ENCODE results near the gene DSTYK. TPM values are rescaled to one million over a fixed set of nuclear protein-coding genes. Genes with fewer than 3 reads are reported as not detected.
A peak's percentile ranks its signal among the peaks of the same experiment; 100 is the strongest.

DSTYK gene
- total and polyA plus RNA-seq, 2 experiments from 2014 or later, result 6.1 to 10.7 TPM

DNA sequence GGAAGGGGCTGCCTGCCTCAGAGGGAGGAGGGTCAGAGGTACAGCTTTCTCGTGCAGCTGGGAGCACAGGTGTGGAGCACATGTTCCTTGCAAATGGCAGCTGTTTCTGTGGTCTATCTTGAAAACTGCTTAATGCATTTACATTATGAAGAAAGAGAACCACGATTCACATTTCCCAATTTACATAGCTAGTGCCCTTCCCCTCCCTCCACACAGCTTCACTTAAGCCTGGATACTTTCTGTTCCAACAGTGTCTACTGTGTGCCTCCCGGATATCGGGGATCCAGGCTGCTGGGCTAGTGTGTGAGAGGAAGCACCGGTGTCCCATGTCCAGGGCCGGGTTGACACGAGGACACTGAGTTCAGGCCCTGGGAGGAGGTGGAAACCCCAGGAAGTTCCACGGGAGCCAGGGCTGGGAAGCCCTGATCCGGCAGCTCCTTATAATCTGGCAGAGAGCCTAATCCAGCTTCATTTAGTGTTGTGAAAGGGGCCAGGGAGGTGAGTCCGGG is 47.9 kb upstream of the DSTYK start:
- H3K4me3 ChIP-seq, result no peak overlapping the region
- H3K4me1 ChIP-seq (ENCODE audit: insufficient read depth), result peaks cover 16% of the 10 kb centered on the region
- Mint-ChIP-seq H3K4me3 (no peak overlapping the region), H3K27me3 (ENCODE audit: insufficient read depth, low read depth, poor library complexity) (peaks cover 8% of the 10 kb centered on the region), H3K27ac (0 out of 2 replicates have a peak overlapping the region, but pooled peaks have one; percentile 47), H3K36me3 (ENCODE audit: low read depth) (no peaks in the 10 kb centered on the region), H3K4me1 (peaks cover 36% of the 10 kb centered on the region), H3K9me3 (no peaks in the 10 kb centered on the region)
- ATAC-seq (no peak), DNase-seq (ENCODE audit: low spot score) (no peak)
- H2AFZ ChIP-seq, result no peak overlapping the region
- H3F3A ChIP-seq (replicated peaks; ENCODE audit: low read depth), result no peaks in the 10 kb centered on the region
- H3K9me2 ChIP-seq (ENCODE audit: insufficient read depth), result no peaks in the 10 kb centered on the region
- H3K27ac ChIP-seq (ENCODE audit: low read depth), result no peak overlapping the region
- H3K36me3 ChIP-seq (ENCODE audit: insufficient read depth), result no peaks in the 10 kb centered on the region
- no peak for TF ChIP-seq ZNF114 (CRISPR knock-in tag; IDR thresholded peaks at IDR 0.05)
- no peaks in the 10 kb centered on the region for H3K79me2 ChIP-seq (replicated peaks; ENCODE audit: insufficient read depth)
- H3K4me2 ChIP-seq, result no peak overlapping the region
- H4K20me1 ChIP-seq (replicated peaks; ENCODE audit: insufficient read depth), result no peaks in the 10 kb centered on the region
- no peaks in the 10 kb centered on the region for H3K27me3 ChIP-seq (ENCODE audit: insufficient read depth)

DNA sequence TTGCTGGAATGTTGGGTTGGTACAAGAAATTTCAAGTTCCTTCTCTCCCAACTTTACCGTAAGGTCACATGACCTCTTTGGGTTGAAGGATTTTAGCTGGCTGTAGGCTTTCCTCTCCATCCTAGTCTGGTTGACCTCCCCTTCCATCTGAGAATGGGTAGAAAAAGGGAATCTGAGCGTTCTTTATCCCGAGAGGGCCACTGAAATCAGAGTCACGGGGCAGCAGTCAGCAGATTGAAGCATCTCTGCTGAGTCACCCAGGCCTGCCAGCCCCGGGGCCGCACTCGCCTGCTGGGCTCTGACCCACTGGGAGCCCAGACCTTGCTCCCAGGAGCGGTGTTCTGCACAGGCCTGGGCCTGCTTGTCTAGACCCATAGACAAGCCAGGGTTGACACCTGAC is 47.2 kb upstream of the DSTYK start:
- Histone ChIP-seq H3F3A (replicated peaks; ENCODE audit: low read depth) (no peaks in the 10 kb centered on the region), H3K4me2 (no peak overlapping the region), H3K79me2 (replicated peaks; ENCODE audit: insufficient read depth) (no peaks in the 10 kb centered on the region), H3K27ac (ENCODE audit: low read depth) (no peak overlapping the region), H3K4me3 (no peak overlapping the region), H4K20me1 (replicated peaks; ENCODE audit: insufficient read depth) (no peaks in the 10 kb centered on the region), H3K9me2 (ENCODE audit: insufficient read depth) (no peaks in the 10 kb centered on the region), H3K36me3 (ENCODE audit: insufficient read depth) (no peaks in the 10 kb centered on the region), H3K4me1 (ENCODE audit: insufficient read depth) (peaks cover 16% of the 10 kb centered on the region), H2AFZ (no peak overlapping the region), H3K27me3 (ENCODE audit: insufficient read depth) (no peaks in the 10 kb centered on the region)
- Mint-ChIP-seq H3K27ac (peak overlapping the region; percentile 91; the same call in 1 of the 2 replicates), H3K4me3 (no peak overlapping the region), H3K27me3 (ENCODE audit: insufficient read depth, low read depth, poor library complexity) (peaks cover 8% of the 10 kb centered on the region), H3K4me1 (peaks cover 36% of the 10 kb centered on the region), H3K36me3 (ENCODE audit: low read depth) (no peaks in the 10 kb centered on the region), H3K9me3 (no peaks in the 10 kb centered on the region)
- ATAC-seq (peak; percentile 11; the same call in 2 of the 3 replicates), DNase-seq (ENCODE audit: low spot score) (no peak)
- TF ChIP-seq, protein P1, sequence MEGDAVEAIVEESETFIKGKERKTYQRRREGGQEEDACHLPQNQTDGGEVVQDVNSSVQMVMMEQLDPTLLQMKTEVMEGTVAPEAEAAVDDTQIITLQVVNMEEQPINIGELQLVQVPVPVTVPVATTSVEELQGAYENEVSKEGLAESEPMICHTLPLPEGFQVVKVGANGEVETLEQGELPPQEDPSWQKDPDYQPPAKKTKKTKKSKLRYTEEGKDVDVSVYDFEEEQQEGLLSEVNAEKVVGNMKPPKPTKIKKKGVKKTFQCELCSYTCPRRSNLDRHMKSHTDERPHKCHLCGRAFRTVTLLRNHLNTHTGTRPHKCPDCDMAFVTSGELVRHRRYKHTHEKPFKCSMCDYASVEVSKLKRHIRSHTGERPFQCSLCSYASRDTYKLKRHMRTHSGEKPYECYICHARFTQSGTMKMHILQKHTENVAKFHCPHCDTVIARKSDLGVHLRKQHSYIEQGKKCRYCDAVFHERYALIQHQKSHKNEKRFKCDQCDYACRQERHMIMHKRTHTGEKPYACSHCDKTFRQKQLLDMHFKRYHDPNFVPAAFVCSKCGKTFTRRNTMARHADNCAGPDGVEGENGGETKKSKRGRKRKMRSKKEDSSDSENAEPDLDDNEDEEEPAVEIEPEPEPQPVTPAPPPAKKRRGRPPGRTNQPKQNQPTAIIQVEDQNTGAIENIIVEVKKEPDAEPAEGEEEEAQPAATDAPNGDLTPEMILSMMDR (conservative IDR thresholded peaks at IDR 0.05; ENCODE audit: low read depth in 2 of 2), result no peak
- TF ChIP-seq, protein P2, sequence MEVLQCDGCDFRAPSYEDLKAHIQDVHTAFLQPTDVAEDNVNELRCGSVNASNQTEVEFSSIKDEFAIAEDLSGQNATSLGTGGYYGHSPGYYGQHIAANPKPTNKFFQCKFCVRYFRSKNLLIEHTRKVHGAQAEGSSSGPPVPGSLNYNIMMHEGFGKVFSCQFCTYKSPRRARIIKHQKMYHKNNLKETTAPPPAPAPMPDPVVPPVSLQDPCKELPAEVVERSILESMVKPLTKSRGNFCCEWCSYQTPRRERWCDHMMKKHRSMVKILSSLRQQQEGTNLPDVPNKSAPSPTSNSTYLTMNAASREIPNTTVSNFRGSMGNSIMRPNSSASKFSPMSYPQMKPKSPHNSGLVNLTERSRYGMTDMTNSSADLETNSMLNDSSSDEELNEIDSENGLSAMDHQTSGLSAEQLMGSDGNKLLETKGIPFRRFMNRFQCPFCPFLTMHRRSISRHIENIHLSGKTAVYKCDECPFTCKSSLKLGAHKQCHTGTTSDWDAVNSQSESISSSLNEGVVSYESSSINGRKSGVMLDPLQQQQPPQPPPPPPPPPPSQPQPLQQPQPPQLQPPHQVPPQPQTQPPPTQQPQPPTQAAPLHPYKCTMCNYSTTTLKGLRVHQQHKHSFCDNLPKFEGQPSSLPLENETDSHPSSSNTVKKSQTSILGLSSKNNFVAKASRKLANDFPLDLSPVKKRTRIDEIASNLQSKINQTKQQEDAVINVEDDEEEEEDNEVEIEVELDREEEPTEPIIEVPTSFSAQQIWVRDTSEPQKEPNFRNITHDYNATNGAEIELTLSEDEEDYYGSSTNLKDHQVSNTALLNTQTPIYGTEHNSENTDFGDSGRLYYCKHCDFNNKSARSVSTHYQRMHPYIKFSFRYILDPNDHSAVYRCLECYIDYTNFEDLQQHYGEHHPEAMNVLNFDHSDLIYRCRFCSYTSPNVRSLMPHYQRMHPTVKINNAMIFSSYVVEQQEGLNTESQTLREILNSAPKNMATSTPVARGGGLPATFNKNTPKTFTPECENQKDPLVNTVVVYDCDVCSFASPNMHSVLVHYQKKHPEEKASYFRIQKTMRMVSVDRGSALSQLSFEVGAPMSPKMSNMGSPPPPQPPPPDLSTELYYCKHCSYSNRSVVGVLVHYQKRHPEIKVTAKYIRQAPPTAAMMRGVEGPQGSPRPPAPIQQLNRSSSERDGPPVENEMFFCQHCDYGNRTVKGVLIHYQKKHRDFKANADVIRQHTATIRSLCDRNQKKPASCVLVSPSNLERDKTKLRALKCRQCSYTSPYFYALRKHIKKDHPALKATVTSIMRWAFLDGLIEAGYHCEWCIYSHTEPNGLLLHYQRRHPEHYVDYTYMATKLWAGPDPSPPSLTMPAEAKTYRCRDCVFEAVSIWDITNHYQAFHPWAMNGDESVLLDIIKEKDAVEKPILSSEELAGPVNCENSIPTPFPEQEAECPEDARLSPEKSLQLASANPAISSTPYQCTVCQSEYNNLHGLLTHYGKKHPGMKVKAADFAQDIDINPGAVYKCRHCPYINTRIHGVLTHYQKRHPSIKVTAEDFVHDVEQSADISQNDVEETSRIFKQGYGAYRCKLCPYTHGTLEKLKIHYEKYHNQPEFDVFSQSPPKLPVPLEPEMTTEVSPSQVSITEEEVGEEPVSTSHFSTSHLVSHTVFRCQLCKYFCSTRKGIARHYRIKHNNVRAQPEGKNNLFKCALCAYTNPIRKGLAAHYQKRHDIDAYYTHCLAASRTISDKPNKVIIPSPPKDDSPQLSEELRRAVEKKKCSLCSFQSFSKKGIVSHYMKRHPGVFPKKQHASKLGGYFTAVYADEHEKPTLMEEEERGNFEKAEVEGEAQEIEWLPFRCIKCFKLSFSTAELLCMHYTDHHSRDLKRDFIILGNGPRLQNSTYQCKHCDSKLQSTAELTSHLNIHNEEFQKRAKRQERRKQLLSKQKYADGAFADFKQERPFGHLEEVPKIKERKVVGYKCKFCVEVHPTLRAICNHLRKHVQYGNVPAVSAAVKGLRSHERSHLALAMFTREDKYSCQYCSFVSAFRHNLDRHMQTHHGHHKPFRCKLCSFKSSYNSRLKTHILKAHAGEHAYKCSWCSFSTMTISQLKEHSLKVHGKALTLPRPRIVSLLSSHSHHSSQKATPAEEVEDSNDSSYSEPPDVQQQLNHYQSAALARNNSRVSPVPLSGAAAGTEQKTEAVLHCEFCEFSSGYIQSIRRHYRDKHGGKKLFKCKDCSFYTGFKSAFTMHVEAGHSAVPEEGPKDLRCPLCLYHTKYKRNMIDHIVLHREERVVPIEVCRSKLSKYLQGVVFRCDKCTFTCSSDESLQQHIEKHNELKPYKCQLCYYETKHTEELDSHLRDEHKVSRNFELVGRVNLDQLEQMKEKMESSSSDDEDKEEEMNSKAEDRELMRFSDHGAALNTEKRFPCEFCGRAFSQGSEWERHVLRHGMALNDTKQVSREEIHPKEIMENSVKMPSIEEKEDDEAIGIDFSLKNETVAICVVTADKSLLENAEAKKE (CRISPR knock-in tag; IDR thresholded peaks at IDR 0.05), result no peak
- TF ChIP-seq JUNB (IDR thresholded peaks at IDR 0.05; ENCODE audit: unreplicated experiment) (no peak), POLR2AphosphoS5 (IDR thresholded peaks at IDR 0.05; ENCODE audit: low read depth) (no peak), EZH2 (IDR thresholded peaks at IDR 0.05; ENCODE audit: low read depth, unreplicated experiment) (no peak), STAT1 (IDR thresholded peaks at IDR 0.05; ENCODE audit: unreplicated experiment) (no peak), NANOG (IDR thresholded peaks at IDR 0.05; ENCODE audit: borderline replicate concordance) (no peak), CREB1 (CRISPR knock-in tag; IDR thresholded peaks at IDR 0.05; ENCODE audit: low read depth) (no peak), ZNF331 (CRISPR knock-in tag; IDR thresholded peaks at IDR 0.05; ENCODE audit: low read depth) (no peak)
- TF ChIP-seq, protein P3, sequence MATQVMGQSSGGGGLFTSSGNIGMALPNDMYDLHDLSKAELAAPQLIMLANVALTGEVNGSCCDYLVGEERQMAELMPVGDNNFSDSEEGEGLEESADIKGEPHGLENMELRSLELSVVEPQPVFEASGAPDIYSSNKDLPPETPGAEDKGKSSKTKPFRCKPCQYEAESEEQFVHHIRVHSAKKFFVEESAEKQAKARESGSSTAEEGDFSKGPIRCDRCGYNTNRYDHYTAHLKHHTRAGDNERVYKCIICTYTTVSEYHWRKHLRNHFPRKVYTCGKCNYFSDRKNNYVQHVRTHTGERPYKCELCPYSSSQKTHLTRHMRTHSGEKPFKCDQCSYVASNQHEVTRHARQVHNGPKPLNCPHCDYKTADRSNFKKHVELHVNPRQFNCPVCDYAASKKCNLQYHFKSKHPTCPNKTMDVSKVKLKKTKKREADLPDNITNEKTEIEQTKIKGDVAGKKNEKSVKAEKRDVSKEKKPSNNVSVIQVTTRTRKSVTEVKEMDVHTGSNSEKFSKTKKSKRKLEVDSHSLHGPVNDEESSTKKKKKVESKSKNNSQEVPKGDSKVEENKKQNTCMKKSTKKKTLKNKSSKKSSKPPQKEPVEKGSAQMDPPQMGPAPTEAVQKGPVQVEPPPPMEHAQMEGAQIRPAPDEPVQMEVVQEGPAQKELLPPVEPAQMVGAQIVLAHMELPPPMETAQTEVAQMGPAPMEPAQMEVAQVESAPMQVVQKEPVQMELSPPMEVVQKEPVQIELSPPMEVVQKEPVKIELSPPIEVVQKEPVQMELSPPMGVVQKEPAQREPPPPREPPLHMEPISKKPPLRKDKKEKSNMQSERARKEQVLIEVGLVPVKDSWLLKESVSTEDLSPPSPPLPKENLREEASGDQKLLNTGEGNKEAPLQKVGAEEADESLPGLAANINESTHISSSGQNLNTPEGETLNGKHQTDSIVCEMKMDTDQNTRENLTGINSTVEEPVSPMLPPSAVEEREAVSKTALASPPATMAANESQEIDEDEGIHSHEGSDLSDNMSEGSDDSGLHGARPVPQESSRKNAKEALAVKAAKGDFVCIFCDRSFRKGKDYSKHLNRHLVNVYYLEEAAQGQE (IDR thresholded peaks at IDR 0.05; ENCODE audit: unreplicated experiment), result no peak

Data from GM23338 (cell line).